NCI-H1105 treated with DMSO at 0.1 percent for 48 hours (cell line): ENCODE measurements around the gene L1CAM.
A peak's percentile ranks its signal among the peaks of the same experiment; 100 is the strongest.

Source experiments
- DNase-seq: peaks from one replicate; lab custom pipeline; 2025; lab: John Stamatoyannopoulos, UW

Gene L1CAM

GRCh38 chrX:153885968-153886903 is at the start of gene L1CAM:
Gene L1CAM (minus strand): TSS chrX:153886173. CDS start chrX:153875836, 10,337 bp downstream.
- peak; percentile 35 for DNase-seq

- no peak for DNase-seq
Observed at GRCh38 chrX:153935326-153935851, 49.4 kb upstream of the L1CAM start.

GRCh38 chrX:153934762-153935325 is 48.9 kb upstream of the L1CAM start, which contains the start of gene NAA10:
Gene NAA10 (minus strand): TSS chrX:153935037. CDS start chrX:153934904, 133 bp downstream.
- peak; percentile 80 for DNase-seq

- no peak for DNase-seq
Observed at GRCh38 chrX:153934148-153934761, 48.3 kb upstream of the L1CAM start.

GRCh38 chrX:153933748-153934147 is 47.8 kb upstream of the L1CAM start:
- no peak for DNase-seq

GRCh38 chrX:153932220-153932915 is 46.4 kb upstream of the L1CAM start:
- DNase-seq: no peak

GRCh38 chrX:153931748-153932147 is 45.8 kb upstream of the L1CAM start:
- no peak for DNase-seq

GRCh38 chrX:153931151-153931550 is 45.2 kb upstream of the L1CAM start:
- no peak for DNase-seq

- no peak for DNase-seq
Observed at GRCh38 chrX:153930011-153930910, 44.3 kb upstream of the L1CAM start.

- no peak for DNase-seq
Observed at GRCh38 chrX:153929576-153929975, 43.6 kb upstream of the L1CAM start.

GRCh38 chrX:153928846-153929245 is 42.9 kb upstream of the L1CAM start:
- no peak for DNase-seq

- peak; percentile 99 for DNase-seq
Observed at GRCh38 chrX:153927922-153928760, 42.2 kb upstream of the L1CAM start.

- DNase-seq: peak; percentile 55
Observed at GRCh38 chrX:153927672-153927921, 41.6 kb upstream of the L1CAM start.

GRCh38 chrX:153926858-153927671 is 41.1 kb upstream of the L1CAM start:
- DNase-seq: peak; percentile 78

- DNase-seq: no peak
Observed at GRCh38 chrX:153926552-153926857, 40.5 kb upstream of the L1CAM start.

GRCh38 chrX:153925739-153926551 is 40.0 kb upstream of the L1CAM start, which contains the start of gene ARHGAP4:
Gene ARHGAP4 (minus strand): TSS chrX:153926264. CDS start chrX:153926202, 62 bp downstream.
- DNase-seq: peak; percentile 54

GRCh38 chrX:153925387-153925738 is 39.4 kb upstream of the L1CAM start:
- DNase-seq: no peak

GRCh38 chrX:153924149-153924861 is 38.3 kb upstream of the L1CAM start:
- no peak for DNase-seq
